DOHH2 (cell line): Measurements from ENCODE around the gene COL2A1.

ENCODE experiments used
- CTCF ChIP-seq: fragments of 200-600 bp; sonication (generic); IDR thresholded peaks from one replicate; pipeline ENCODE4 v1.5.1; 2014; ENCODE audit warnings: antibody characterized with exemption, mild to moderate bottlenecking, low read depth, low read length; ENCODE audit not compliant: poor library complexity, severe bottlenecking
- EZH2phosphoT487 ChIP-seq: fragments of 200-600 bp; sonication (generic); IDR thresholded peaks from 2 replicates; pipeline ENCODE4 v1.6.1; 2017; ENCODE audit warnings: borderline replicate concordance, mild to moderate bottlenecking, antibody characterized with exemption, low read length, moderate library complexity, mixed read lengths

GRCh38 chr12:48019639-48020265 lies 15.5 kb upstream of the COL2A1 start:
- TF ChIP-seq CTCF, result no peak
- no peak for TF ChIP-seq EZH2phosphoT487
